HG02884 (cell line): ENCODE results near the gene PRTFDC1.

ENCODE experiments used
- ATAC-seq: cut with Tn5 transposase; IDR thresholded peaks from one replicate; pipeline ENCODE4 v1.9.1; 2021; ENCODE audit warnings: mild to moderate bottlenecking, moderate library complexity; ENCODE audit not compliant: unreplicated experiment

Gene PRTFDC1

DNA sequence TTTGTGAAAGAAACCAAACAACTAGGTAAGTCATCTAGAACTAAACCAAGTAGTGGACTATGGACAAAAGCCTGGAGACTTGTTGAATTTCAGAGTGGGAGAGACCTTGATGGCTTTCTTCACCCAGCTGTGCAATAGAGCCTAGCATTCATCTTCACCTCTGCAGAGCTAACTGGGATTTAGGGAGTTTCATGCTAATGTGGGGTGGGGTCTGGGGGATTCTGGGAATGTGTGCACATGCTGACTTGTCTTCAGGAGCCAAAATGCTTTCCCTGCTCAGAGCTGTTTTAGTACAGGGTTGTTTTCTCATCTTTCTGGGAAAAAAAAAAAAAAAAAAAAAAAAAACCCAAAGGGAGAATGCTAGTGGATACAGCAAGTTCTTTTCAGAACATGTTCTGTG is 147.4 kb downstream of the PRTFDC1 start:
- no peak for ATAC-seq

- no peak for ATAC-seq
Observed at GRCh38 chr10:24804392-24804791, 148.0 kb downstream of the PRTFDC1 start.

DNA sequence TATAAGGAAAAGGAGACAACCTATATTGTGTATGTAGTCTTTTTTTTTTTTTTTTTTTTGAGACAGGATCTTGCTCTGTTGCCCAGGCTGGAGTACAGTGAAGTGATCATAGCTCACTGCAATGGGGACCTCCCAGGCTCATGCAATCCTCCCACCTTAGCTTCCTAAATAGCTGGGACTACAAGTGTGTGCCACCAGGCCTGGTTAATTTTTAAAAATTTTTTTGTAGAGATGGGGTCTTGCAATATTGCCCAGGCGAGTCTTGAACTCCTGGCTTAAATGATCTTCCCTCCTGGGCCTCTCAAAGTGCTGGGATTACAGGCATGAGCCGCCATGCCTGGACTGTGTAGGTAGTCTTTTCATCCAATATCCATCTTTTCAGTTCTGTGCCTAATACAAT is 150.0 kb downstream of the PRTFDC1 start:
- no peak for ATAC-seq

DNA sequence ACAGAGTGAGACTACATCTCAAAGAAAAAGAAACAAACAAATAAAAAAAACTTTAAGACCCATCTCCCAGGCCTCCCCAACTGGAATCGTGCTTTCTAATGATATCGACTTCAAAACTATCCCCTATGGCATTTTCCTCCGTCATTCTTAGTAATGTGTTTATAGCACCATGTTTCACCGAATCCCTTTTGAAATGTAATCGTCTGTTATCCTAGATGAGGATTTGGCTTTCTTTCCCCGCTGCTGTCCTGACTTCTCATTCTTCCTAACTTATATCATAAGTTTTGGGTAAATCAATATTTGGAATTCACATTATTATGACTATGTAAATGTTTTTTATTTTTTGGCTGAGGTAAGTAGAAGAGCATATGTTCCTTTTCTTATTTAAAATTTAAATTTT is 151.5 kb downstream of the PRTFDC1 start:
- no peak for ATAC-seq
